Measurements from ENCODE around the gene SECISBP2L.

DNA sequence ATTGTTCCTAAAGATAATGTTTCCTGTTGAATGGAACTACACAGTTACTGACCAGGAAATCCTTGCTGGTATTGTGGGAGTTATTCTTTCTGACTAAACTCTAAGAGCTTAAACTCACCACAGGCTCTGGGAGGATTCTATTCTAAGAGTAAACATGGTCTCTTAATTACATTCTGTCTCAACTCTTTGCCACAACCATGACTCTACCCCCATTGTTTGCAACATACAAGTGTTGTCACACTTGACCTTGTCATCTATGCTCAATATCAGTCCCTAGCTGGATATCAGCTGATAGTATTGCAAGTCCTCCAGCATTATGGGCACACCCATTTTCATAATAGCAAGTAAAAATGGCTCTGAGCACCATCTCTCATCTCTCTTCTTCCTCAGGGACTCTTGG, 29.6 kb upstream of the SECISBP2L start:
- TF ChIP-seq POLR2AphosphoS5 (IDR thresholded peaks at IDR 0.05; ENCODE audit: borderline replicate concordance, low read depth, low read length) (no peak), EZH2 (IDR thresholded peaks at IDR 0.05) (no peak), FOXP2 (optimal IDR thresholded peaks at IDR 0.05; ENCODE audit: control extremely low read depth, extremely low read length, insufficient read depth) (no peak)

Measured in SK-N-MC (cell line).